Measurements from ENCODE around the gene PEPD. TPM values are rescaled to one million over a fixed set of nuclear protein-coding genes. Genes with fewer than 3 reads are reported as not detected.

The PEPD gene
- total and polyA plus RNA-seq, 2 of the 4 experiments (the other 2 are of a cell fraction), result 36.7 to 88.4 TPM

GRCh38 chr19:33392341-33393285, 129.0 kb downstream of the PEPD start (continued):
- TF ChIP-seq BHLHE40 (IDR thresholded peaks at IDR 0.05; ENCODE audit: low read depth, low read length), result no peak

DNA sequence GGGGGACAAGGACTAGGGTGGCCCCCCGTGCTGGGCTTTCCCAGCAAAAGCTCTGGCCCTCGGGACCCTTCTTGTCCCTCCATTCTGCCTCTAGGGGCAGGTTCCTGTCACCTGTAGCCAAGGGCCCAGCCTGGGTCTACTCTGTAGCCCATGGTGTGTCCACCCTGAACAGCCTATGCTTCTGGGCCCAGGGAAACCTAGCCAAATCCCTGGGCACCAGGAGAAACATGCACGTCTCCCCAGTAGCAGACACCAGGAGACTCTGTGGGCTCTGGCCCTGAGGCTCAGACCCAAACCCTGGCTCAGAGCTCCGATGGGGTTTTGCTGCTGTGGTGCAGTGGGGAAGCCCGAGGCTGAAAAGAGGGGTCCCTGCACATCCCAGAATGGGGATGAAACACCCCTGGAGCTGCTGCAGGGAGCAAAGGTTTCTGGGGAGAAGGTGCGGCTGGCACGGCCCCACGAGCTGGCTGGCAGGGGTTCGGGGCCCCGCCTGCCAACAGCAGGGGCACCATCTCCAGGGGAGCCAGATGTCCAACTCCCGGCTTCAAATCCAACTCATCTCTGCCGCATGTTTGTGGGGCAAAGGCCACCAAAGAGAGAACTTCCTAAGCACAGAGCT, 129.9 kb downstream of the PEPD start:
- Histone ChIP-seq H3K56ac (ENCODE audit: extremely low read depth, insufficient read depth, low read length) (no peak overlapping the region), H4K8ac (ENCODE audit: low read depth in 2 of 2, low read length in 2 of 2) (no peak overlapping the region), H2BK20ac (ENCODE audit: low read depth, low read length) (no peak overlapping the region), H2AFZ (replicated peaks; ENCODE audit: low read length, poor library complexity) (no peak overlapping the region), H2AK5ac (ENCODE audit: low read depth, low read length) (no peak overlapping the region), H4K5ac (ENCODE audit: low read depth, low read length) (no peak overlapping the region), H3K4ac (ENCODE audit: low read depth, low read length) (no peak overlapping the region), H3K9ac (ENCODE audit: low read depth, low read length) (no peak overlapping the region), H3K4me2 (ENCODE audit: low read depth, low read length) (no peak overlapping the region), H3K36me3 (ENCODE audit: control insufficient read depth, insufficient read depth, low read length) (peaks cover 12% of the 10 kb centered on the region), H3K4me3 (ENCODE audit: insufficient read depth, low read depth, low read length) (no peak overlapping the region), H4K91ac (ENCODE audit: insufficient read depth, low read depth, low read length) (no peak overlapping the region), H3K14ac (replicated peaks; ENCODE audit: low read depth, low read length) (no peak overlapping the region), H3K9me1 (ENCODE audit: insufficient read depth, low read length) (peaks cover 6% of the 10 kb centered on the region), H4K20me1 (ENCODE audit: insufficient read depth, low read length) (peaks cover 63% of the 10 kb centered on the region), H2AK9ac (replicated peaks; ENCODE audit: low read depth, low read length, poor library complexity) (no peak overlapping the region), H2BK120ac (ENCODE audit: low read depth, low read length) (no peak overlapping the region), H3K27me3 (ENCODE audit: control insufficient read depth, insufficient read depth, low read length) (no peaks in the 10 kb centered on the region), H3K4me1 (ENCODE audit: control insufficient read depth, insufficient read depth, low read length) (peaks cover 27% of the 10 kb centered on the region), H3K27ac (ENCODE audit: insufficient read depth, low read length) (no peak overlapping the region), H2BK15ac (ENCODE audit: low read depth, low read length) (no peak overlapping the region), H3K23ac (ENCODE audit: low read depth, low read length) (no peak overlapping the region), H2BK5ac (ENCODE audit: low read depth, low read length, poor library complexity, severe bottlenecking) (no peak overlapping the region), H3K79me1 (ENCODE audit: low read depth in 1 of 2, low read length in 2 of 2) (peaks cover 0 to 41% of the 10 kb centered on the region in 2 experiments; a peak in 2 of 4 replicates), H3K18ac (ENCODE audit: low read depth, low read length) (no peak overlapping the region), H3K9me3 (ENCODE audit: control insufficient read depth, insufficient read depth, low read length) (no peaks in the 10 kb centered on the region)
- ATAC-seq (ENCODE audit: low read depth) (no peak), DNase-seq (no peak)
- no TSS peak for BruUV-seq (replicated peaks)
- dilution Hi-C loops (cut with HindIII; ENCODE audit: low sequenced_read_pairs, unreplicated experiment), result no loop called here
- ChIA-PET POLR2A (ENCODE audit: unreplicated experiment) (no interaction called here), CTCF (interaction anchor here (0.6 kb wide), 1 partner anchor 944 kb away, joined by 3 read pairs; no protein-coding TSS in a partner anchor)
- intact Hi-C loops (cut with micrococcal nuclease), result no loop called here
- in situ Hi-C loops (cut with MboI; ENCODE audit: low sequenced_read_pairs), result no loop called here
- 84% methylated on average over 7 of the region's 12 CpGs; no CpG with 5 or more reads in 1 of the 2 experiments for WGBS, 2 experiments (ENCODE audit: extremely low coverage in 2 of 2, insufficient read length in 1 of 2)
- TF ChIP-seq, protein P1, sequence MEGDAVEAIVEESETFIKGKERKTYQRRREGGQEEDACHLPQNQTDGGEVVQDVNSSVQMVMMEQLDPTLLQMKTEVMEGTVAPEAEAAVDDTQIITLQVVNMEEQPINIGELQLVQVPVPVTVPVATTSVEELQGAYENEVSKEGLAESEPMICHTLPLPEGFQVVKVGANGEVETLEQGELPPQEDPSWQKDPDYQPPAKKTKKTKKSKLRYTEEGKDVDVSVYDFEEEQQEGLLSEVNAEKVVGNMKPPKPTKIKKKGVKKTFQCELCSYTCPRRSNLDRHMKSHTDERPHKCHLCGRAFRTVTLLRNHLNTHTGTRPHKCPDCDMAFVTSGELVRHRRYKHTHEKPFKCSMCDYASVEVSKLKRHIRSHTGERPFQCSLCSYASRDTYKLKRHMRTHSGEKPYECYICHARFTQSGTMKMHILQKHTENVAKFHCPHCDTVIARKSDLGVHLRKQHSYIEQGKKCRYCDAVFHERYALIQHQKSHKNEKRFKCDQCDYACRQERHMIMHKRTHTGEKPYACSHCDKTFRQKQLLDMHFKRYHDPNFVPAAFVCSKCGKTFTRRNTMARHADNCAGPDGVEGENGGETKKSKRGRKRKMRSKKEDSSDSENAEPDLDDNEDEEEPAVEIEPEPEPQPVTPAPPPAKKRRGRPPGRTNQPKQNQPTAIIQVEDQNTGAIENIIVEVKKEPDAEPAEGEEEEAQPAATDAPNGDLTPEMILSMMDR (conservative IDR thresholded peaks at IDR 0.05; ENCODE audit: low read depth, low read length), result no peak
- TF ChIP-seq POLR2A (IDR thresholded peaks at IDR 0.05; ENCODE audit: low read depth, low read length) (no peak), FOS (IDR thresholded peaks at IDR 0.05; ENCODE audit: low read depth, low read length) (no peak), SMC3 (IDR thresholded peaks at IDR 0.05; ENCODE audit: low read depth, low read length) (no peak), MAZ (IDR thresholded peaks at IDR 0.05; ENCODE audit: borderline replicate concordance, low read depth, low read length) (no peak)
